Measurements from ENCODE around the gene SLC4A2. TPM values are rescaled to one million over a fixed set of nuclear protein-coding genes. Genes with fewer than 3 reads are reported as not detected.

Gene SLC4A2
- total RNA-seq, 3 donors from 2014 or later (not counting 1 experiment from before 2014, with no cell fraction given), result 60.4 to 87.3 (median 66.1) TPM

GRCh38 chr7:151017370-151017952 is 41.9 kb upstream of the SLC4A2 start:
- Histone ChIP-seq H3K36me3 (ENCODE audit: control insufficient read depth, insufficient read depth, low read length) (no peaks in the 10 kb centered on the region), H3K9me3 (ENCODE audit: control insufficient read depth, insufficient read depth, low read length) (no peaks in the 10 kb centered on the region), H3K27me3 (ENCODE audit: control insufficient read depth, insufficient read depth, low read length) (peaks cover 19% of the 10 kb centered on the region), H3K4me3 (ENCODE audit: low read length) (no peak overlapping the region), H3K4me1 (ENCODE audit: control insufficient read depth, insufficient read depth, low read length) (peaks cover 51% of the 10 kb centered on the region), H3K27ac (ENCODE audit: low read length) (no peak overlapping the region)
- TF ChIP-seq CTCF (IDR thresholded peaks at IDR 0.05), result no peak
- peaks cover 0 to 41% of the 10 kb centered on the region in 2 donors for H3K27me3 Mint-ChIP-seq (ENCODE audit: low read depth in 2 of 2)
- peak overlapping the region; percentile 87 for H3K4me3 Mint-ChIP-seq
- peak in 1 of 2 donors; percentile 47 for DNase-seq
- WGBS (ENCODE audit: insufficient coverage), result 43% methylated on average over 13 of the region's 13 CpGs
- H3K4me1 Mint-ChIP-seq, result peaks cover 43 to 60% of the 10 kb centered on the region in 2 donors
- no peaks in the 10 kb centered on the region for H3K36me3 Mint-ChIP-seq
- intact Hi-C loops (cut with micrococcal nuclease), result loop anchor here (5.0 to 10.0 kb wide), 2 partner anchors 55 to 353 kb away; no protein-coding TSS in a partner anchor
- peak overlapping the region; percentile 18 to 77 for H3K27ac Mint-ChIP-seq
- no peak for ATAC-seq
- no peaks in the 10 kb centered on the region for H3K9me3 Mint-ChIP-seq

DNA sequence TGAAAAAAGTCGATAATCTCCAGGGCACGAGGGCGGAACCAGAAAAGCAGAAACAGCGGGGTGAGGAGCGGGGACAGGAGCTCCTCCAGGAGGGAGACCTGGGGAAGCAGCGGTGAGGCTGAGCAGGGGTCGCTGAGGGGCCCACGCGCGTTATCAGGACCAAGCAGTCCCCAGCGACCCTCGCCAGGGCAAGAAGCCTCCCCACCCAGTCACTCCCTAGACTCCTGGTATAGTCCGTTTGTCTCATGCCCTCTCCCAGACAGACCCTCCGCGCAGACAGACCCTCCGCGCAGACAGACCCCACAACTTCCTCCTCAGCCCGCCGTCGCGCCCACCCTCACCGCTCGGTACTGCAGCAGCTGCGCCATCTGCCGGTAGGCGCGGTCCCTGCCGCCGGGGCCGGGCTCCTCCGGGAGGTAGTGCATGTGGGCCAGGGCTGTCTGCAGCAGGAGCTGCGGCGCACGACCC is 41.4 kb upstream of the SLC4A2 start:
- Histone ChIP-seq H3K9me3 (ENCODE audit: control insufficient read depth, insufficient read depth, low read length) (no peaks in the 10 kb centered on the region), H3K27ac (ENCODE audit: low read length) (no peak overlapping the region), H3K4me3 (ENCODE audit: low read length) (peak overlapping the region; percentile 23), H3K36me3 (ENCODE audit: control insufficient read depth, insufficient read depth, low read length) (no peaks in the 10 kb centered on the region), H3K4me1 (ENCODE audit: control insufficient read depth, insufficient read depth, low read length) (peaks cover 46% of the 10 kb centered on the region), H3K27me3 (ENCODE audit: control insufficient read depth, insufficient read depth, low read length) (peaks cover 19% of the 10 kb centered on the region)
- peak overlapping the region; percentile 18 to 77 for H3K27ac Mint-ChIP-seq
- peak; percentile 76 to 87 for DNase-seq
- ATAC-seq, result peak; percentile 56 to 61 (median 59)
- peaks cover 38 to 54% of the 10 kb centered on the region in 2 donors for H3K4me1 Mint-ChIP-seq
- no peaks in the 10 kb centered on the region for H3K36me3 Mint-ChIP-seq
- WGBS (ENCODE audit: insufficient coverage), result 5% methylated on average over 34 of the region's 34 CpGs
- H3K9me3 Mint-ChIP-seq, result no peaks in the 10 kb centered on the region
- H3K27me3 Mint-ChIP-seq (ENCODE audit: low read depth in 2 of 2), result peaks cover 0 to 41% of the 10 kb centered on the region in 2 donors
- peak overlapping the region; percentile 87 for H3K4me3 Mint-ChIP-seq
- intact Hi-C loops (cut with micrococcal nuclease), result loop anchor here (5.0 to 10.0 kb wide), 2 partner anchors 56 to 353 kb away; no protein-coding TSS in a partner anchor
- TF ChIP-seq CTCF (IDR thresholded peaks at IDR 0.05), result peak; percentile 95

DNA sequence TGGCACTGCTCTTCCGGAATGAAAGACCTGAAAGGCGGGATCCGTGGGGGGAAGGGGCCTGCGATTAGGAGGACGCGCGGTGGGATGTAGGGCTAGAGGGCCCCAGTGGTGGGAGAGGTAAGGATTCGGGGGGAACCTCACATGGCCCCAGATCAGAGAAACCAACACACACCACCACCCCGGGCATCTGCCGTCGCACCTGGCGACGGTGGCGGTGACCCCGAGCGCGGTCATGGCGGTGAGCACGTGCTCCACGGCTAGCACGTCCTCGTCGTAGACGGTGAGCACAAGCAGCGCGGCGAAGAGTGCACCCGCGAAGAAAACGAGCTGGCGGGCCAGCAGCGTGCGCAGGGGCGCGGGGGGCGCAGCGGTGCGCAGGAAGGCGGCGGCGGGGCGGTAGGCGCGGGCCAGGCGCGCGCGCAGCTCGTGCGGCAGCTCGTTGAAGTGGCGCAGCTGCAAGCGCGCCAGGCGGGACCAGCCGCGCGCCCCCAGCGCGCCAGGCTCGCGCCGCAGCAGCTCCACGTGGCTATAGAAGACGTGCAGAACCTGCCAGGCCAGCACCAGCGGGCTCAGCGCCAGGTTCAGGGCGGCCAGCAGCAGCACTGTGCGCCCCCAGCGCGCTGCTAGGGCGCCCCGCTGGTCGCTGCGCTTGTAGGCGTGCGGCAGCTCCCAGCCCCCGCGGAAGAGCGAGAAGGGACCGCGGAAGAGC is 40.8 kb upstream of the SLC4A2 start:
- H3K9me3 ChIP-seq (ENCODE audit: control insufficient read depth, insufficient read depth, low read length), result no peaks in the 10 kb centered on the region
- peak overlapping the region; percentile 87 for H3K4me3 Mint-ChIP-seq
- H3K27me3 ChIP-seq (ENCODE audit: control insufficient read depth, insufficient read depth, low read length), result peaks cover 19% of the 10 kb centered on the region
- H3K36me3 Mint-ChIP-seq, result no peaks in the 10 kb centered on the region
- H3K36me3 ChIP-seq (ENCODE audit: control insufficient read depth, insufficient read depth, low read length), result no peaks in the 10 kb centered on the region
- DNase-seq (peak in 1 of 2 donors; percentile 74), ATAC-seq (peak; percentile 30 to 53 (median 41))
- no peak overlapping the region for H3K27ac ChIP-seq (ENCODE audit: low read length)
- whole genome bisulfite sequencing (ENCODE audit: insufficient coverage), result 2% methylated on average over 78 of the region's 82 CpGs
- TF ChIP-seq CTCF (IDR thresholded peaks at IDR 0.05), result peak; percentile 52
- H3K4me1 ChIP-seq (ENCODE audit: control insufficient read depth, insufficient read depth, low read length), result peaks cover 40% of the 10 kb centered on the region
- peak overlapping the region; percentile 23 for H3K4me3 ChIP-seq (ENCODE audit: low read length)
- peaks cover 0 to 43% of the 10 kb centered on the region in 2 donors for H3K27me3 Mint-ChIP-seq (ENCODE audit: low read depth in 2 of 2)
- H3K4me1 Mint-ChIP-seq, result peaks cover 38 to 53% of the 10 kb centered on the region in 2 donors
- peak overlapping the region in 1 of 2 donors; percentile 77 for H3K27ac Mint-ChIP-seq
- intact Hi-C loops (cut with micrococcal nuclease), result loop anchor here (5.0 to 10.0 kb wide), 2 partner anchors 56 to 354 kb away; no protein-coding TSS in a partner anchor
- no peaks in the 10 kb centered on the region for H3K9me3 Mint-ChIP-seq
